Ramos (cell line): ENCODE measurements around the gene EGR1.
"Not testable (repeated sequence)": the region's sequence is repeated elsewhere in the genome, so short reads cannot be mapped to it uniquely, and the experiment has no call there.

Source experiments
- in situ Hi-C: fragments of 300-500 bp; cut with MboI; formaldehyde crosslinking; loops from one replicate; pipeline ENCODE4 v1.14.3; 2022; ENCODE audit warnings: low sequenced_read_pairs; ENCODE audit not compliant: unreplicated experiment

The EGR1 gene

GRCh38 chr5:138503487-138504270, 38.4 kb downstream of the EGR1 start:
- in situ Hi-C loops = loop anchor here (5.0 kb wide), 1 partner anchor 51 kb away; no protein-coding TSS in a partner anchor

GRCh38 chr5:138504799-138505198, 39.5 kb downstream of the EGR1 start:
- in situ Hi-C loops = loop anchor here (5.0 kb wide), 1 partner anchor 52 kb away; no protein-coding TSS in a partner anchor

- in situ Hi-C loops = no loop called here
Observed at GRCh38 chr5:138506370-138507306, 41.4 kb downstream of the EGR1 start.

GRCh38 chr5:138507485-138507884, 42.2 kb downstream of the EGR1 start:
- in situ Hi-C loops = not testable (repeated sequence)

GRCh38 chr5:138508958-138509357, 43.7 kb downstream of the EGR1 start:
- in situ Hi-C loops = no loop called here

GRCh38 chr5:138514021-138514420, 48.7 kb downstream of the EGR1 start:
- in situ Hi-C loops = no loop called here

- in situ Hi-C loops = no loop called here
Observed at GRCh38 chr5:138515556-138516245, 50.4 kb downstream of the EGR1 start.

GRCh38 chr5:138517437-138517836, 52.2 kb downstream of the EGR1 start:
- in situ Hi-C loops = no loop called here
